GM12878 (cell line): ENCODE data around the gene CFHR2. TPM values are rescaled to one million over a fixed set of nuclear protein-coding genes. Genes with fewer than 3 reads are reported as not detected.

Experiments
- ATAC-seq: fragments of 200-7000 bp; cut with Tn5 transposase; 3 replicates; pipeline ENCODE4 v1.9.1; 2020; ENCODE audit warnings: mild to moderate bottlenecking, moderate library complexity
- BruUV-seq: library from RNA; stranded (reverse); fragments of 400-500 nt; replicated peaks from 2 replicates; lab custom pipeline; 2021; lab: Mats Ljungman, UMichigan
- CTCF ChIA-PET: fragments of 300-600 bp; sonication (Branson Sonifier 250); formaldehyde crosslinking; extraction: SDS; loops from one replicate; lab custom pipeline; 2021; ENCODE audit warnings: inconsistent platforms; lab: Yijun Ruan, JAX
- POLR2A ChIA-PET: fragments of 350-600 bp; formaldehyde crosslinking; extraction: SDS; loops from one replicate; lab custom pipeline; 2021; ENCODE audit warnings: inconsistent platforms; lab: Charles Lee
- RAD21 ChIA-PET: fragments of 300-600 bp; sonication (Branson Sonifier 250); formaldehyde crosslinking; loops from one replicate; lab custom pipeline; 2023; ENCODE audit warnings: antibody characterized with exemption; ENCODE audit not compliant: unreplicated experiment; lab: Charles Lee
- SMC1A ChIA-PET: fragments of 300-600 bp; sonication (Branson Sonifier 250); formaldehyde crosslinking; loops from one replicate; lab custom pipeline; 2023; ENCODE audit not compliant: unreplicated experiment, uncharacterized antibody; lab: Charles Lee
- DNase-seq: peaks from one replicate; pipeline ENCODE4 v3.0.0-alpha.2; 2011; ENCODE audit warnings: low read depth, low spot score
- FAIRE-seq: peaks from 3 replicates; lab custom pipeline; 2011; peaks lifted over from hg19 to GRCh38; lab: Jason Lieb, UNC
- H2AFZ ChIP-seq: 2 replicates; pipeline ENCODE4 v1.6.0; 2011; ENCODE audit warnings: low read depth, low read length, control low read depth; ENCODE audit not compliant: control insufficient read depth
- H3K27ac ChIP-seq: 2 replicates; pipeline ENCODE4 v1.5.1; 2011; ENCODE audit warnings: control low read depth; ENCODE audit not compliant: control insufficient read depth, insufficient read depth
- H3K27me3 ChIP-seq, 2 experiments: replicated peaks in 1 of 2; 2 replicates each; pipeline versions ENCODE4 v1.6.0 to v1.6.1; 2011; ENCODE audit warnings: low read length in 1 of 2; ENCODE audit not compliant: control insufficient read depth in 2 of 2, insufficient read depth in 2 of 2
- H3K36me3 ChIP-seq, 2 experiments: 2 replicates each; pipeline ENCODE4 v1.5.1; 2011; ENCODE audit warnings: low read length in 1 of 2; ENCODE audit not compliant: control insufficient read depth in 2 of 2, insufficient read depth in 2 of 2
- H3K4me1 ChIP-seq: 2 replicates; pipeline ENCODE4 v1.6.1; 2011; ENCODE audit warnings: mild to moderate bottlenecking, low read length, moderate library complexity, mixed read lengths; ENCODE audit not compliant: control insufficient read depth, insufficient read depth
- H3K4me2 ChIP-seq: 2 replicates; pipeline ENCODE4 v1.6.0; 2011; ENCODE audit warnings: control low read depth; ENCODE audit not compliant: control insufficient read depth, insufficient read depth
- H3K4me3 ChIP-seq: fragments of 200-600 bp; sonication (generic); 2 replicates; pipeline ENCODE4 v1.5.1; 2016
- H3K79me2 ChIP-seq: 2 replicates; pipeline ENCODE4 v1.6.0; 2011; ENCODE audit warnings: low read length; ENCODE audit not compliant: control insufficient read depth, insufficient read depth
- H3K9ac ChIP-seq: 2 replicates; pipeline ENCODE4 v1.8.0; 2011; ENCODE audit warnings: low read length, control low read depth, mixed read lengths; ENCODE audit not compliant: control insufficient read depth, insufficient read depth
- H3K9me3 ChIP-seq: replicated peaks from 3 replicates; pipeline ENCODE4 v1.5.1; 2011; ENCODE audit warnings: mild to moderate bottlenecking, low read length; ENCODE audit not compliant: control insufficient read depth, insufficient read depth
- H4K20me1 ChIP-seq: 2 replicates; pipeline ENCODE4 v1.6.0; 2011; ENCODE audit not compliant: control insufficient read depth, insufficient read depth
- CBX3 ChIP-seq: fragments of 200-600 bp; sonication (generic); IDR thresholded peaks from 2 replicates; pipeline ENCODE4 v1.6.1; 2016; ENCODE audit warnings: low read depth, borderline replicate concordance
- CHD1 ChIP-seq: IDR thresholded peaks from 2 replicates; pipeline ENCODE4 v1.6.1; 2012; ENCODE audit warnings: low read depth, low read length, improper control_type of control experiment
- KDM1A ChIP-seq: fragments of 200-600 bp; sonication (generic); IDR thresholded peaks from 2 replicates; pipeline ENCODE4 v1.6.1; 2016; ENCODE audit warnings: borderline replicate concordance
- NRF1 ChIP-seq: conservative IDR thresholded peaks from 2 replicates; pipeline ENCODE4 v1.6.1; 2011; ENCODE audit warnings: mild to moderate bottlenecking, low read depth, low read length, improper control_type of control experiment
- PAX8 ChIP-seq: fragments of 450-650 bp; IDR thresholded peaks from 2 replicates; pipeline ENCODE4 v1.6.1; 2017; ENCODE audit warnings: mild to moderate bottlenecking, moderate library complexity
- SP1 ChIP-seq: IDR thresholded peaks from one replicate; pipeline ENCODE4 v1.6.1; 2011; ENCODE audit warnings: low read depth, low read length
- STAT3 ChIP-seq: IDR thresholded peaks from 2 replicates; pipeline ENCODE4 v1.6.1; 2011; ENCODE audit warnings: low read depth, low read length, improper control_type of control experiment
- TCF3 ChIP-seq: IDR thresholded peaks from 2 replicates; pipeline ENCODE4 v1.6.1; 2012; ENCODE audit warnings: low read depth, mild to moderate bottlenecking, low read length, borderline replicate concordance; ENCODE audit not compliant: insufficient read depth
- WGBS: methylation state at CpG from one replicate; pipeline ENCODE4 v1.1.6; 2016; ENCODE audit warnings: low lambda C conversion rate; ENCODE audit not compliant: insufficient replicate concordance, insufficient coverage; ENCODE audit errors: missing lambda C conversion rate; 5-methylcytosine and 5-hydroxymethylcytosine counted together
- in situ Hi-C: fragments of 300-500 bp; cut with MboI; formaldehyde crosslinking; loops from 9 replicates; pipeline ENCODE4 v1.14.3; 2018; ENCODE audit warnings: mixed read lengths
- intact Hi-C: fragments of 100-400 bp; cut with micrococcal nuclease; formaldehyde crosslinking; loops from one replicate; pipeline ENCODE4 v1.14.2; 2022; ENCODE audit not compliant: unreplicated experiment
- polyA plus RNA-seq, 11 experiments: library from polyadenylated mRNA; depleted of rRNA in 4 of 11; unstranded in 6 of 11; stranded (reverse) in 5 of 11; fragments of >200 nt; fragmentation: Nextera tagmentation in 4 of 11; fragmentation: Illumina TruSeq in 1 of 11; extraction: Ambion mirVana in 4 of 11; extraction: Trizol in 1 of 11; gene quantifications; 1 replicate in 1 of 11; 2 replicates in 10 of 11; pipeline versions ENCODE4 v1.2.1 to v1.2.3, GENCODE V29; 2011 to 2016; ENCODE audit warnings: inconsistent platforms in 2 of 11, missing spikeins in 2 of 11, low read depth in 1 of 11
- total RNA-seq, 4 experiments: library from RNA; depleted of rRNA in 3 of 4; stranded (reverse); fragments of >200 nt in 3 of 4; fragmentation: Illumina TruSeq in 1 of 4; extraction: Trizol in 1 of 4; gene quantifications; 2 replicates each; pipeline versions ENCODE4 v1.2.1 to v1.2.3, GENCODE V29; 2013 to 2021
- TF ChIP-seq, protein P1 (sequence below): IDR thresholded peaks from 2 replicates; pipeline ENCODE4 v1.6.1; 2011; ENCODE audit warnings: low read depth, mild to moderate bottlenecking, low read length, moderate library complexity, borderline replicate concordance; ENCODE audit errors: extremely low read depth
- TF ChIP-seq, protein P2 (sequence below): fragments of 450-650 bp; IDR thresholded peaks from 2 replicates; pipeline ENCODE4 v1.6.1; 2016; ENCODE audit warnings: mild to moderate bottlenecking
- TF ChIP-seq, protein P3 (sequence below): fragments of 150-350 bp; IDR thresholded peaks from 2 replicates; pipeline ENCODE4 v1.6.1; 2014; ENCODE audit warnings: mild to moderate bottlenecking, low read depth, low read length
- TF ChIP-seq, protein P4 (sequence below): fragments of 450-650 bp; IDR thresholded peaks from 2 replicates; pipeline ENCODE4 v1.6.1; 2016; ENCODE audit warnings: mild to moderate bottlenecking, moderate library complexity, borderline replicate concordance
- TF ChIP-seq, protein P5 (sequence below): fragments of 150-350 bp; IDR thresholded peaks from 2 replicates; pipeline ENCODE4 v1.6.1; 2016; ENCODE audit warnings: low read depth, low read length

CFHR2 gene
- total and polyA plus RNA-seq, 10 of the 15 experiments (the other 5 are each of a cell fraction or from before 2014, with no cell fraction given) = not detected

DNA sequence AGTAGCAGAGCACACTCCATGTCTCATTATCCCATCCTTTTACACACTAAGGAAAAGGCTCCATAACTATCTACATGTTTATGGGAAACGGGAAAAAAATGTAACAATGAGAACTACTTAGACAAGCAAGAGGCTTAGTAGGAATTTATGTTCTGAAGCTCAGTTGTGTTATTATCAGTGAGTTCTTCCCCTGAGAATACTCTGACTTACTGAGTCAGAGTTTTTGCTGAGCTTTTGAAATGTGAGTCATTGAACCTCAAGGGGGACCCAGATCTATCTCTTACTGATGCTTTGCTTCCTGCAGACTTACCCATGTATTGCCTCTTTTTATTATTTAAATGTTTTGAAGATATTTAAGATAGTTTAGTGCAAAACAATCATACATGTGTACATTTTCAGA is 53.9 kb downstream of the CFHR2 start:
- FAIRE-seq (no peak), DNase-seq (no peak), ATAC-seq (no peak)
- ChIA-PET SMC1A (no interaction called here), CTCF (no interaction called here), POLR2A (no interaction called here), RAD21 (no interaction called here)
- no peaks in the 10 kb centered on the region for H4K20me1 ChIP-seq
- no peak overlapping the region for H3K4me2 ChIP-seq
- H2AFZ ChIP-seq = no peak overlapping the region
- H3K4me3 ChIP-seq = no peak overlapping the region
- BruUV-seq = no TSS peak
- in situ Hi-C loops = no loop called here
- intact Hi-C loops = no loop called here
- H3K9ac ChIP-seq = no peak overlapping the region
- H3K4me1 ChIP-seq = no peaks in the 10 kb centered on the region
- no peaks in the 10 kb centered on the region for H3K9me3 ChIP-seq
- no peaks in the 10 kb centered on the region for H3K79me2 ChIP-seq
- no peaks in the 10 kb centered on the region for H3K36me3 ChIP-seq
- WGBS = 6% methylated on average over 1 of the region's 1 CpG
- H3K27me3 ChIP-seq = no peaks in the 10 kb centered on the region
- H3K27ac ChIP-seq = no peak overlapping the region
- TF ChIP-seq CBX3 (no peak), PAX8 (no peak), KDM1A (no peak), SP1 (no peak), CHD1 (no peak), TCF3 (no peak), STAT3 (no peak), NRF1 (no peak)
- TF ChIP-seq, protein P1, sequence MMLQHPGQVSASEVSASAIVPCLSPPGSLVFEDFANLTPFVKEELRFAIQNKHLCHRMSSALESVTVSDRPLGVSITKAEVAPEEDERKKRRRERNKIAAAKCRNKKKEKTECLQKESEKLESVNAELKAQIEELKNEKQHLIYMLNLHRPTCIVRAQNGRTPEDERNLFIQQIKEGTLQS = no peak
- TF ChIP-seq, protein P2, sequence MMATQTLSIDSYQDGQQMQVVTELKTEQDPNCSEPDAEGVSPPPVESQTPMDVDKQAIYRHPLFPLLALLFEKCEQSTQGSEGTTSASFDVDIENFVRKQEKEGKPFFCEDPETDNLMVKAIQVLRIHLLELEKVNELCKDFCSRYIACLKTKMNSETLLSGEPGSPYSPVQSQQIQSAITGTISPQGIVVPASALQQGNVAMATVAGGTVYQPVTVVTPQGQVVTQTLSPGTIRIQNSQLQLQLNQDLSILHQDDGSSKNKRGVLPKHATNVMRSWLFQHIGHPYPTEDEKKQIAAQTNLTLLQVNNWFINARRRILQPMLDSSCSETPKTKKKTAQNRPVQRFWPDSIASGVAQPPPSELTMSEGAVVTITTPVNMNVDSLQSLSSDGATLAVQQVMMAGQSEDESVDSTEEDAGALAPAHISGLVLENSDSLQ = no peak
- TF ChIP-seq, protein P3, sequence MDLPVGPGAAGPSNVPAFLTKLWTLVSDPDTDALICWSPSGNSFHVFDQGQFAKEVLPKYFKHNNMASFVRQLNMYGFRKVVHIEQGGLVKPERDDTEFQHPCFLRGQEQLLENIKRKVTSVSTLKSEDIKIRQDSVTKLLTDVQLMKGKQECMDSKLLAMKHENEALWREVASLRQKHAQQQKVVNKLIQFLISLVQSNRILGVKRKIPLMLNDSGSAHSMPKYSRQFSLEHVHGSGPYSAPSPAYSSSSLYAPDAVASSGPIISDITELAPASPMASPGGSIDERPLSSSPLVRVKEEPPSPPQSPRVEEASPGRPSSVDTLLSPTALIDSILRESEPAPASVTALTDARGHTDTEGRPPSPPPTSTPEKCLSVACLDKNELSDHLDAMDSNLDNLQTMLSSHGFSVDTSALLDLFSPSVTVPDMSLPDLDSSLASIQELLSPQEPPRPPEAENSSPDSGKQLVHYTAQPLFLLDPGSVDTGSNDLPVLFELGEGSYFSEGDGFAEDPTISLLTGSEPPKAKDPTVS = no peak
- TF ChIP-seq, protein P4, sequence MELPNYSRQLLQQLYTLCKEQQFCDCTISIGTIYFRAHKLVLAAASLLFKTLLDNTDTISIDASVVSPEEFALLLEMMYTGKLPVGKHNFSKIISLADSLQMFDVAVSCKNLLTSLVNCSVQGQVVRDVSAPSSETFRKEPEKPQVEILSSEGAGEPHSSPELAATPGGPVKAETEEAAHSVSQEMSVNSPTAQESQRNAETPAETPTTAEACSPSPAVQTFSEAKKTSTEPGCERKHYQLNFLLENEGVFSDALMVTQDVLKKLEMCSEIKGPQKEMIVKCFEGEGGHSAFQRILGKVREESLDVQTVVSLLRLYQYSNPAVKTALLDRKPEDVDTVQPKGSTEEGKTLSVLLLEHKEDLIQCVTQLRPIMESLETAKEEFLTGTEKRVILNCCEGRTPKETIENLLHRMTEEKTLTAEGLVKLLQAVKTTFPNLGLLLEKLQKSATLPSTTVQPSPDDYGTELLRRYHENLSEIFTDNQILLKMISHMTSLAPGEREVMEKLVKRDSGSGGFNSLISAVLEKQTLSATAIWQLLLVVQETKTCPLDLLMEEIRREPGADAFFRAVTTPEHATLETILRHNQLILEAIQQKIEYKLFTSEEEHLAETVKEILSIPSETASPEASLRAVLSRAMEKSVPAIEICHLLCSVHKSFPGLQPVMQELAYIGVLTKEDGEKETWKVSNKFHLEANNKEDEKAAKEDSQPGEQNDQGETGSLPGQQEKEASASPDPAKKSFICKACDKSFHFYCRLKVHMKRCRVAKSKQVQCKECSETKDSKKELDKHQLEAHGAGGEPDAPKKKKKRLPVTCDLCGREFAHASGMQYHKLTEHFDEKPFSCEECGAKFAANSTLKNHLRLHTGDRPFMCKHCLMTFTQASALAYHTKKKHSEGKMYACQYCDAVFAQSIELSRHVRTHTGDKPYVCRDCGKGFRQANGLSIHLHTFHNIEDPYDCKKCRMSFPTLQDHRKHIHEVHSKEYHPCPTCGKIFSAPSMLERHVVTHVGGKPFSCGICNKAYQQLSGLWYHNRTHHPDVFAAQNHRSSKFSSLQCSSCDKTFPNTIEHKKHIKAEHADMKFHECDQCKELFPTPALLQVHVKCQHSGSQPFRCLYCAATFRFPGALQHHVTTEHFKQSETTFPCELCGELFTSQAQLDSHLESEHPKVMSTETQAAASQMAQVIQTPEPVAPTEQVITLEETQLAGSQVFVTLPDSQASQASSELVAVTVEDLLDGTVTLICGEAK = no peak
- TF ChIP-seq, protein P5, sequence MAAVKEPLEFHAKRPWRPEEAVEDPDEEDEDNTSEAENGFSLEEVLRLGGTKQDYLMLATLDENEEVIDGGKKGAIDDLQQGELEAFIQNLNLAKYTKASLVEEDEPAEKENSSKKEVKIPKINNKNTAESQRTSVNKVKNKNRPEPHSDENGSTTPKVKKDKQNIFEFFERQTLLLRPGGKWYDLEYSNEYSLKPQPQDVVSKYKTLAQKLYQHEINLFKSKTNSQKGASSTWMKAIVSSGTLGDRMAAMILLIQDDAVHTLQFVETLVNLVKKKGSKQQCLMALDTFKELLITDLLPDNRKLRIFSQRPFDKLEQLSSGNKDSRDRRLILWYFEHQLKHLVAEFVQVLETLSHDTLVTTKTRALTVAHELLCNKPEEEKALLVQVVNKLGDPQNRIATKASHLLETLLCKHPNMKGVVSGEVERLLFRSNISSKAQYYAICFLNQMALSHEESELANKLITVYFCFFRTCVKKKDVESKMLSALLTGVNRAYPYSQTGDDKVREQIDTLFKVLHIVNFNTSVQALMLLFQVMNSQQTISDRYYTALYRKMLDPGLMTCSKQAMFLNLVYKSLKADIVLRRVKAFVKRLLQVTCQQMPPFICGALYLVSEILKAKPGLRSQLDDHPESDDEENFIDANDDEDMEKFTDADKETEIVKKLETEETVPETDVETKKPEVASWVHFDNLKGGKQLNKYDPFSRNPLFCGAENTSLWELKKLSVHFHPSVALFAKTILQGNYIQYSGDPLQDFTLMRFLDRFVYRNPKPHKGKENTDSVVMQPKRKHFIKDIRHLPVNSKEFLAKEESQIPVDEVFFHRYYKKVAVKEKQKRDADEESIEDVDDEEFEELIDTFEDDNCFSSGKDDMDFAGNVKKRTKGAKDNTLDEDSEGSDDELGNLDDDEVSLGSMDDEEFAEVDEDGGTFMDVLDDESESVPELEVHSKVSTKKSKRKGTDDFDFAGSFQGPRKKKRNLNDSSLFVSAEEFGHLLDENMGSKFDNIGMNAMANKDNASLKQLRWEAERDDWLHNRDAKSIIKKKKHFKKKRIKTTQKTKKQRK = no peak
